A673 (cell line): ENCODE measurements around the gene RUBCNL.

Experiments
- CTCF ChIP-seq: fragments of 300-800, 200-600 bp; sonication (generic); conservative IDR thresholded peaks from 2 replicates; pipeline ENCODE4 v1.5.1; 2017; ENCODE audit warnings: low read depth, mild to moderate bottlenecking, antibody characterized with exemption, low read length, moderate library complexity, mixed read lengths
- EZH2 ChIP-seq: fragments of 200-600 bp; sonication (generic); IDR thresholded peaks from 2 replicates; pipeline ENCODE4 v1.6.1; 2017; ENCODE audit warnings: borderline replicate concordance, low read depth, mild to moderate bottlenecking, mixed read lengths, antibody characterized with exemption, low read length; ENCODE audit not compliant: poor library complexity, severe bottlenecking

DNA sequence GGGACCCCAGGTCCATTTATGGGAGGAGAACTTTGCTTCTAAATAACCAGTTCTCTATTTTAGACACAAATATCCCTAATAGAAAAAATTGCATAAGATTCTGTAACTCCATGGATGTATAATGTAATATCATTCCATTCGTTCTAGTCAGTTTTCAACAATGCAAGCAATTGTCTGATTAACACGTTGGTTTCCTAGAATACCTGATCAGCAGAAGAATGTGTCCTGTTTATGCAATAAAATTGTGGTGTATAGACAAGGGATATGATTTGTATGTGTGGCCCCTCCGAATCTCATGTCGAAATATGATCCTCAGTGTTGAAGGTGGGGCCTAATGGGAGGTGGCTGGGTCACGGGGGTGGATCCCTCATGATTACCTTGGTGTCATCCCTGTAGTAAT is 62.1 kb downstream of the RUBCNL start:
- TF ChIP-seq CTCF: no peak
- TF ChIP-seq EZH2: no peak
